Neural crest cell (in vitro differentiated cells): ENCODE results near the gene FAM9C. TPM values are rescaled to one million over a fixed set of nuclear protein-coding genes. Genes with fewer than 3 reads are reported as not detected.

Experiments used
- DNase-seq: peaks from one replicate; pipeline ENCODE4 v3.0.0; 2021; ENCODE audit warnings: low read depth, mixed read lengths, low spot score
- H3K27ac Mint-ChIP-seq: one replicate; pipeline ENCODE4 v1.8.0; 2021; ENCODE audit warnings: mild to moderate bottlenecking, mixed read lengths; ENCODE audit not compliant: unreplicated experiment
- H3K27me3 Mint-ChIP-seq: 2 replicates; pipeline ENCODE4 v1.8.0; 2021; ENCODE audit warnings: low read depth, mild to moderate bottlenecking, mixed read lengths
- H3K36me3 Mint-ChIP-seq: 2 replicates; pipeline ENCODE4 v1.8.0; 2021; ENCODE audit warnings: low read depth, mild to moderate bottlenecking, mixed read lengths
- H3K4me1 Mint-ChIP-seq: 2 replicates; pipeline ENCODE4 v1.8.0; 2021; ENCODE audit warnings: mixed read lengths
- H3K4me3 Mint-ChIP-seq: one replicate; pipeline ENCODE4 v1.8.0; 2021; ENCODE audit warnings: mild to moderate bottlenecking, mixed read lengths
- H3K9me3 Mint-ChIP-seq: 2 replicates; pipeline ENCODE4 v1.8.0; 2021; ENCODE audit warnings: mixed read lengths
- total RNA-seq: library from RNA; stranded (reverse); gene quantifications from 2 replicates; pipeline ENCODE4 v1.2.1, GENCODE V29; 2021
- TF ChIP-seq, protein P1 (sequence below): fragments of 200-600 bp; sonication (generic); conservative IDR thresholded peaks from 2 replicates; pipeline ENCODE4 v1.5.0; 2021; ENCODE audit warnings: antibody characterized with exemption, mild to moderate bottlenecking

FAM9C gene
- total RNA-seq, 1 donor from 2014 or later: 0.07 TPM

DNA sequence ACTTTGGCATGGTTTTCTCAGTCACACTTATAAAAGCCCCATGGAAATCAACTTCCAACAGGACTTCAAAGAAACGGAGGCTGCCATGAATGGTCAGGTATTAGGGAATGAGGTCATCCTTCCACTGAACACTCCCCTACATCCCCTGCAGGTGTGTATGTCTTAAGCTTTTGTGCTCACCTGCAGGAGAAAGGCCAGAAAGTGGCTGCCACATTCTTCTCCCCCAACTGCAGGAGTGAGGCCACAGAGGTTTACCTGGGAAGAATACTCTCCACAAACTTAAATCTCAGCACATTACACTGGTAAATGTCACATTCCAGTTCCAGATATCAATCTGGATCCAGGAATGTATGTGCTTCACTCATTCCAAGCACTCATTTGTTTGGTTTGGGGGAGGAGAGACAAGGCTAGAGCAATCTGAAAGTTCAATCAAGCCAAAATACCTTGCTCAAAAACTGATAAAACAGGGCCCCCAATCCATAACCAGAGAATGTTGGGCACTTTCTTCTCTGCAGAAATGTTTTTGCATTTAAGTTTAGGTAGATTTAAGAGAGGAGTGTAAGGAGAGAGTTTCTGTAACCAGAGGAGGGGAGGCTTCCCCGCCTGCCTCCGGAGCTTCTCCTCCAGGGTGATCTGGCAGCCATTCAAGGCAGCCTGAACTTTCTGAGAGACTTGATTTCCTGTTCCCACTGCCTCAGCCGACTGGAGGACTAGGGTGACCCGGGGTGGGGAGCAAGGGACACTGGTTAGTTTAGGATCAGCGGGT is 15.4 kb downstream of the FAM9C start:
- Mint-ChIP-seq H3K27ac (peak overlapping the region; percentile 96), H3K9me3 (peaks cover 5% of the 10 kb centered on the region), H3K27me3 (no peaks in the 10 kb centered on the region), H3K4me3 (peak overlapping the region; percentile 73), H3K4me1 (peaks cover 53% of the 10 kb centered on the region), H3K36me3 (peaks cover 4% of the 10 kb centered on the region)
- no peak for DNase-seq
- TF ChIP-seq, protein P1, sequence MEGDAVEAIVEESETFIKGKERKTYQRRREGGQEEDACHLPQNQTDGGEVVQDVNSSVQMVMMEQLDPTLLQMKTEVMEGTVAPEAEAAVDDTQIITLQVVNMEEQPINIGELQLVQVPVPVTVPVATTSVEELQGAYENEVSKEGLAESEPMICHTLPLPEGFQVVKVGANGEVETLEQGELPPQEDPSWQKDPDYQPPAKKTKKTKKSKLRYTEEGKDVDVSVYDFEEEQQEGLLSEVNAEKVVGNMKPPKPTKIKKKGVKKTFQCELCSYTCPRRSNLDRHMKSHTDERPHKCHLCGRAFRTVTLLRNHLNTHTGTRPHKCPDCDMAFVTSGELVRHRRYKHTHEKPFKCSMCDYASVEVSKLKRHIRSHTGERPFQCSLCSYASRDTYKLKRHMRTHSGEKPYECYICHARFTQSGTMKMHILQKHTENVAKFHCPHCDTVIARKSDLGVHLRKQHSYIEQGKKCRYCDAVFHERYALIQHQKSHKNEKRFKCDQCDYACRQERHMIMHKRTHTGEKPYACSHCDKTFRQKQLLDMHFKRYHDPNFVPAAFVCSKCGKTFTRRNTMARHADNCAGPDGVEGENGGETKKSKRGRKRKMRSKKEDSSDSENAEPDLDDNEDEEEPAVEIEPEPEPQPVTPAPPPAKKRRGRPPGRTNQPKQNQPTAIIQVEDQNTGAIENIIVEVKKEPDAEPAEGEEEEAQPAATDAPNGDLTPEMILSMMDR: no peak

DNA sequence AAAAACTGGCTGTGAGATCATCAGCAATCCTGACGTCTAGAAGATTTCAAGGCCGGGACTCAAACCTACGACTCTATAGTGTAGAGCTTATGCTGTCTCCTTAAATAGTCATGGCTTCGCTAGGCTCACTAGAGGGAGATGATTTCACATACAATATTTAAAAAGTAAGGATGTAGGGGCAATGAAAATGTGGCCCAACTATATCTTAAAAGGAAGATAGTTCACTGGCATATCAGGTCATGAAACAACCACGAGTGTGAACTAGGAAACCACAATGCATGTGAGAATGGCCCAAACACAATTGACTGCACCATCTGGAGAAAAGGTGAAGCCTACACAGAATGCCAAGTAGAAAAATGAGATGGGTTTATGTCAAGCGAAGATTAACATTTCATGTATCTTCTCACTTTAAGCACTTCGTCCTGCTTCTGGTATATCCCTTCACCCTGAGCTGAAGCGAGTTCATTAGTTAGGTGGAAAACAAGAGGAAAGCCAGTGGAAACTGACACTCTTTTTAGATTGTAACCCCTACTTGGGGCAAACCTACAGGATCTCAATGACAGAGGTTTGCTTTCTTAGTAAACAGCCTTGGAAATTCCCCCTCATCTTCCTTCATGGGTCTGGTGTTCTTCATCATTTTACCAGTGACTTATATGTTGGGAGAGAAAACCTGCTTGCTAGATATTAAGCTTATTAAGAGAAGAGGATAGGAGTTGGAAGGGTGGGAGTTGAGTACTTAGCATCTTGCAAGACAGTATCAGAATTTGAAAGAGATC is 17.4 kb downstream of the FAM9C start:
- Mint-ChIP-seq H3K27me3 (no peaks in the 10 kb centered on the region), H3K4me1 (peaks cover 63% of the 10 kb centered on the region)

DNA sequence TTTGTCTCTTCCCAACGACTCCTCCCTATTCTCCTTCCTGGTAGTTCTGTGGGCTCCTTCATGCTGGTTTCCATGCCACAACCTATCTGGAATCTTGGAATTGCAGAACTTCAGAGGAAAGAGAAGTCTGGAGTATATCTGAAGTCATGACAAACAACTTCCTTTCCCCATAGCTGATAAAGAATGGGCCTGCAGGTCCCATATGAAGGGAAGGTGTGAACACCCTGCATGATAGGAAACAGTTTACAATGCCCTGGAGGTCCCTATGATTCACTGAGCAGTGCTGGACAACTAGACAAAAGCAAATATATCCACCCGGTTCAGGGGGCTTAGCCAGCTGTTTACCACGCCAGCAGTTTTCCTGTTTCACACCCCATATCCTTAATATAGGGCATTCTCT is 19.4 kb downstream of the FAM9C start:
- H3K36me3 Mint-ChIP-seq: peaks cover 4% of the 10 kb centered on the region
- no peak overlapping the region for H3K27ac Mint-ChIP-seq
- DNase-seq: no peak
- no peaks in the 10 kb centered on the region for H3K27me3 Mint-ChIP-seq
- H3K4me1 Mint-ChIP-seq: peaks cover 53% of the 10 kb centered on the region
- H3K4me3 Mint-ChIP-seq: no peak overlapping the region
- TF ChIP-seq, protein P1: no peak
- peaks cover 3% of the 10 kb centered on the region for H3K9me3 Mint-ChIP-seq

More for the DNA sequence above, 17.4 kb downstream of the FAM9C start:
- no peak for DNase-seq
- Mint-ChIP-seq H3K9me3 (peaks cover 3% of the 10 kb centered on the region), H3K36me3 (peaks cover 4% of the 10 kb centered on the region), H3K4me3 (no peak overlapping the region), H3K27ac (no peak overlapping the region)
- TF ChIP-seq, protein P1: no peak

DNA sequence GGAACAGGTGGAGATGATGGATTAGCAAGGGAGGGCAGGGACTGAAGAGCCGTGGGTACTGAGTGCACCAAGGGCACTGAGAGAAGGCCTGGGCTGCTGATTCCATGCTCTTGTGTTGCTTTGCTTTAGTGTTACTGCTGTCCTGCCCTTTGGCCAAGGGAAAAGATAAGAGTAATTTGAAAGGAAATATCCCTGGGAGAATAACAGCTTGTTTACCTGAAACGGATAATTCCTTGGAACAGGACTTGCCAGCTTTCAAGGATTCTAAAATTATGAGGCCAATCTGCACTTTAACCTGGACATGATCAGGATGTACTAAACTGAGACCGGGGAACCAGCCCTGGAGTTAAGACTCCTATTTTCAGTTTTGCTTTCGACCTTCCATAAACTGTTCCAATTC is 20.4 kb downstream of the FAM9C start:
- TF ChIP-seq, protein P1: no peak

DNA sequence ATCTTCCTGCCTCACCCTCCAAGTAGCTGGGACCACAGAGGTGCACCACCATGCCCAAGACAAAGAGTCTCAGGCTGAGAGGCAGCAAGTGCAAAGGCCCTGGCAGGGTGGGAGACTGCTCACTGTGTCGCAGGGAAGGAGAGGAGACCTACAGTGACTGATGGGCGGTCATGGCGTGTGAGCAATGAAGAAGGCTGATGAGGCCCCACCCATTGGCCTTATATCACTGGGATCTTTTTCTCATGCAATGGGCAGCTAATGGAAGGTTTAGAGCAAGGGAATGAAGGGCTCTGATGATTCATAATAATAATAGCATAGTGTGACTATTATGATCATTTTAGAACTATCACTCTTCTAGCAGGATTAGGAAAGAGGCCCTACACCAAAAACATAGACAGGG is 20.9 kb downstream of the FAM9C start:
- H3K9me3 Mint-ChIP-seq: peaks cover 3% of the 10 kb centered on the region
- H3K36me3 Mint-ChIP-seq: peaks cover 4% of the 10 kb centered on the region
- TF ChIP-seq, protein P1: no peak
- H3K27ac Mint-ChIP-seq: peak overlapping the region; percentile 50
- H3K27me3 Mint-ChIP-seq: no peaks in the 10 kb centered on the region
- no peak for DNase-seq
- H3K4me1 Mint-ChIP-seq: peaks cover 39% of the 10 kb centered on the region
- H3K4me3 Mint-ChIP-seq: no peak overlapping the region

More for the DNA sequence above, 20.4 kb downstream of the FAM9C start:
- H3K27me3 Mint-ChIP-seq: no peaks in the 10 kb centered on the region
- peaks cover 43% of the 10 kb centered on the region for H3K4me1 Mint-ChIP-seq
- H3K27ac Mint-ChIP-seq: peak overlapping the region; percentile 36
- no peak for DNase-seq
- peaks cover 3% of the 10 kb centered on the region for H3K9me3 Mint-ChIP-seq
- no peak overlapping the region for H3K4me3 Mint-ChIP-seq
- H3K36me3 Mint-ChIP-seq: peaks cover 4% of the 10 kb centered on the region
